Measurements from ENCODE around the gene FCHO2.

- TF ChIP-seq CTCF (IDR thresholded peaks at IDR 0.05) (no peak), POLR2A (IDR thresholded peaks at IDR 0.05) (no peak)
Observed at GRCh38 chr5:72985719-72986118, 29.9 kb downstream of the FCHO2 start.
